BJ (cell line): ENCODE measurements around the gene ARAP1. TPM values are rescaled to one million over a fixed set of nuclear protein-coding genes. Genes with fewer than 3 reads are reported as not detected.

Experiments used
- CTCF ChIA-PET: fragments of 350-600 bp; formaldehyde crosslinking; extraction: SDS; loops from one replicate; lab custom pipeline; 2021; ENCODE audit warnings: antibody characterized with exemption, inconsistent platforms; lab: Yijun Ruan, JAX
- POLR2A ChIA-PET: fragments of 300-600 bp; sonication (Branson Sonifier 250); formaldehyde crosslinking; extraction: SDS; loops from one replicate; lab custom pipeline; 2021; ENCODE audit warnings: antibody characterized with exemption; lab: Charles Lee
- DNase-seq: peaks from one replicate; pipeline ENCODE4 v3.0.0-alpha.2; 2011; ENCODE audit warnings: low read depth
- H3K27me3 ChIP-seq: 2 replicates; pipeline ENCODE4 v1.6.0; 2011; ENCODE audit warnings: low read length; ENCODE audit not compliant: control insufficient read depth, insufficient read depth
- H3K36me3 ChIP-seq: 2 replicates; pipeline ENCODE4 v1.5.1; 2011; ENCODE audit warnings: low read length; ENCODE audit not compliant: control insufficient read depth, insufficient read depth
- H3K4me3 ChIP-seq: 2 replicates; pipeline ENCODE4 v1.5.1; 2011; ENCODE audit warnings: low read depth, mild to moderate bottlenecking, control low read depth, low read length
- CTCF ChIP-seq: IDR thresholded peaks from 2 replicates; pipeline ENCODE4 v1.5.1; 2011; ENCODE audit warnings: low read depth, mild to moderate bottlenecking, control low read depth, inconsistent platforms, low read length, moderate library complexity; ENCODE audit not compliant: insufficient read depth
- polyA plus RNA-seq: library from polyadenylated mRNA; depleted of rRNA; stranded (reverse); fragments of >200 nt; gene quantifications from 2 replicates; pipeline ENCODE4 v1.2.3, GENCODE V29; 2011

ARAP1 gene
- polyA plus RNA-seq, 1 experiment: 74.5 TPM

DNA sequence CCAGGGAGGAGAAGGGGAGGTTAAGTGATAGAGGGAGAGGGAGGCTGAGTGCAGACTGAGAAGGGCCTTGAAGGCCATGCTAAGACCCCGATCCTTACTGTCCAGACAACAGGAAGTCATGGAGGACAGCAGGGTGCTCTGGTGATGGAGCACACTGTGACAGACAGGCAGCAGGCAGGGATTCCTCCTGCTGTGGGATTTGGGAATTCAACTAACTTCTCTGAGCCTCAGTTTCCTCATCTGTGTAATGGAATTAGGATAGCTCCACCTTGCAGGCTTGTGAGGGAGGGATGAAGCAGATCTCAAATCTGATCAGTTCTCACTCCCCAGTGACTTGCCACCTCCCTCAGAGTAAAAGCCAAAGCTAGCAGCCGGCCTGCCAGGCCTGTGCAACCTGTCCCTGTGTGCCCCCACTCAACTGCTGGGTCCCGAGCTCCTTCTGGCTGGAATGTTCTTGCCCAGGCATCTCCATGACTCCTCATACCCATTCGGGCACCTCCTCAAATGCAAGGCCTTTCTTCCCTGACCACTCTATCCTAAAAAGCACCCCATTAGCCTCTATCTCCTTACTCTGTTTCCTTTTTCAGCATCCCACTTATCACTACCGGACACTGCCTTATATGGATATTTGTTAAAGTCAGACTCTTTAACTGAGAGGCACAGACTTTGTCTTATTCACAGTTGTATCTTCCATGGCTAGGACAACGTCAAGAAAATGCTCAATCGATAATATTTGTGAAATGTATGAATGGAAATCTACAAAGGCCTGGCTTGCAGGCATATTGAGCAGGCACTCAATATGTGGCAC is 9.5 kb downstream of the ARAP1 start:
- no peak for TF ChIP-seq CTCF
- no peak overlapping the region for H3K4me3 ChIP-seq
- CTCF ChIA-PET: interaction anchor here (1.2 to 1.3 kb wide), 2 partner anchors 51 to 71 kb away, joined by 3 to 4 read pairs; partner anchors contain the start of gene STARD10
- DNase-seq: no peak
- no peaks in the 10 kb centered on the region for H3K27me3 ChIP-seq
- H3K36me3 ChIP-seq: peaks cover 1% of the 10 kb centered on the region
- POLR2A ChIA-PET: no interaction called here

DNA sequence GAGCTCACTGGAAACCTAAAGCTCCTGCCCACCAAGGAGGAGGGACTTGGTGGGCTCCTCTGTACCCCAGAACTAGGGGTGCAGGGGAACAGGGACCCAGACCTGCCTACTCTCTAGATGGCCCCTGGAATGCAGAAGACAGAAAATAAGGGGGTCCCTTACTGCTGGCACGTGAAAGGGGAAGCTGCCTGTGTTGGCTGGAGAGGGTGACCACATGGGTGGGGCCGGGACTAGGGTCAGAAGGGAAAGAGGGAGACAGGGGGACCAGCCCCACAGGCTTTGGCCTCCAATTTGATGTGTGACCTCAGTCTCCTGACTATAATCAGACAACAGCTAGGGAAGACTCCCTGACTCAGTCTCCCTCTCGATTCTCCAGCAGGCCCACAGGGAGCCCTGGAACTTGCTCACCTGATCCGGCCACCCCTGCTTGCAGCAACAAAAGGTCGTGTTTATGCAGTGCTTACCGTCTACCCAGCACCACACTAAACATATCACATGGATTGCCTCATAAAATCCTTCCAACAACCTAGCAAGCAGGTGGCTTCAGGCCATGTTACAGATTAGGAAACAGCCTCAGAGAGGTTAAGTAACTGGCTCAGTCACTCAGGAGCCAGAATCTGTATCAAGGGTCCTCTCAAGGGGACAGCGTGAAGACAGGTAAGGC is 10.2 kb downstream of the ARAP1 start:
- no peak for DNase-seq
- ChIA-PET POLR2A (no interaction called here), CTCF (interaction anchor here (1.2 to 1.3 kb wide), 2 partner anchors 52 to 71 kb away, joined by 3 to 4 read pairs; partner anchors contain the start of gene STARD10)

GRCh38 chr11:72741429-72741833 is 10.8 kb downstream of the ARAP1 start:
- no peak for DNase-seq
- no peak overlapping the region for H3K4me3 ChIP-seq
- peaks cover 1% of the 10 kb centered on the region for H3K36me3 ChIP-seq
- POLR2A ChIA-PET: no interaction called here
- CTCF ChIA-PET: interaction anchor here (1.0 kb wide), 1 partner anchor 9 kb away, joined by 3 read pairs; no protein-coding TSS in a partner anchor
- no peak for TF ChIP-seq CTCF
- no peaks in the 10 kb centered on the region for H3K27me3 ChIP-seq

More for the DNA sequence above, 10.2 kb downstream of the ARAP1 start:
- no peak overlapping the region for H3K4me3 ChIP-seq
- no peak for TF ChIP-seq CTCF
- peaks cover 1% of the 10 kb centered on the region for H3K36me3 ChIP-seq
- no peaks in the 10 kb centered on the region for H3K27me3 ChIP-seq

- no peak for TF ChIP-seq CTCF
- no peak overlapping the region for H3K4me3 ChIP-seq
- no peaks in the 10 kb centered on the region for H3K27me3 ChIP-seq
- no peak for DNase-seq
- peaks cover 1% of the 10 kb centered on the region for H3K36me3 ChIP-seq
- CTCF ChIA-PET: interaction anchor here (0.7 to 1.4 kb wide), 3 partner anchors 9 to 53 kb away, joined by 3 to 9 read pairs (median 3); partner anchors contain the start of gene STARD10
- POLR2A ChIA-PET: no interaction called here
Measured at GRCh38 chr11:72740562-72741428, 11.4 kb downstream of the ARAP1 start.
